NAMALWA (cell line): Measurements from ENCODE around the gene ST6GAL1.

Experiments used
- DNase-seq: peaks from one replicate; pipeline ENCODE4 v3.0.0-alpha.2; 2015; ENCODE audit warnings: low spot score

Gene ST6GAL1

GRCh38 chr3:187021748-187022402 is 91.5 kb downstream of the ST6GAL1 start:
- DNase-seq: peak; percentile 94

- DNase-seq: peak; percentile 60
These were observed 92.2 kb downstream of the ST6GAL1 start for GRCh38 chr3:187022403-187023029.

GRCh38 chr3:187023340-187023739 is 93.0 kb downstream of the ST6GAL1 start:
- peak; percentile 41 for DNase-seq

GRCh38 chr3:187024536-187025226 is 94.4 kb downstream of the ST6GAL1 start:
- DNase-seq: peak; percentile 51

GRCh38 chr3:187025254-187025655 is 94.9 kb downstream of the ST6GAL1 start:
- DNase-seq: peak; percentile 77

- DNase-seq: peak; percentile 91
These were observed 95.5 kb downstream of the ST6GAL1 start for GRCh38 chr3:187025656-187026316.

GRCh38 chr3:187026317-187026670 is 96.0 kb downstream of the ST6GAL1 start:
- DNase-seq: no peak

DNA sequence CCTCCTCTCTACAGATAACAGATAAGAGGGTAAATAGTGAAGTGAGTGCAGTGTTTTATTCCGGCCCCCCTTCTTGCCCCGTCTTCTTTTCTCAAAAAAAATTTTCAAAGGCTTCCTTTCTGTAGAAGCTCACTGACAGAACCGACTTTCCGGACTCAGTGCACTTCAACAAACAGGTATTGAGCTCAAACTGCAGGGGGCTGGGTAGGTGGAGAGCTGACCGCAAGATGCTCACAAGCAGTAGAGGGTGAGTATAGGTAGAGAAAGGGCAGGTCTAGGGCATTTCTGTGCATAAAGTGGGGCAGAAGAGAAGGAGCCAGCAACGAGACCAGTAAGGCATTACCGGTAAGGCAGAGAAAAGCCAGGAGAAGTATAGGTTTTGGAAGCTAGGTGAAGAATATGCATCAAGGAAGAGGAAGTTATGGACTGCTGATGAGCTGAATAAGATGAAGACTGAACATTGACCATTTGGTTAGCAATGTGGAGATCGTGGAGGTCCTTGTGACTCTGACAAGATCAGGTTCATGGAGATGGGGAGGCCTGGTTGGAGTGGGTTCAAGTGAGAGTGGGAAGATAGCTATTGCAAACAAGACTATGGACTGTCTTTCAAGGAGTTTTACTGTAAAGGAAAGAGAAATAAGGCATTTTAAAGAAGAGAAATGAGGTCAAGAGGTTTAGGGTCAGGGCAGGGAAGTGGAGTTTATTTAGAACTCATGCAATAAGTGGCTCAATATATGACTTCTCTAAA is 97.4 kb downstream of the ST6GAL1 start:
- DNase-seq: peak; percentile 32

DNA sequence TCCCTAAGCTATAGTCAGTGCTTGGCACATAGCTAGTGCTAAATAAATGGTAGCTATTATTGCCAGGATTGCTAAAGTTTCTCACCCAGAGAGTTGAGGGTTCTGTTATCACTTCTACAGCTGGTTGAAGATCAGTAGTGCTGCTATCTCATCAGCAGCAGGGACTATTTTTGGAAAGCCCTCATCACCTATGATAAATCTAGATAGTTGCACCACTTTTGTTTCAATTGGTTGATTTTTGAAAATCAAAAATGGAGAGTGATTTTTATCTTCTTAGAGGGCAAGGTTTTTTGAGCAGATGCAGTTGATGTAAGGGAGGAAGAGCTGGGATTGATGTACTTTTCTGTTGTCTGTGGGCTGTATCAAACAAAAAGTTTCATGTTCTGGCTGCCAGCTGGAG is 101.6 kb downstream of the ST6GAL1 start:
- DNase-seq: no peak

GRCh38 chr3:187036394-187036793 is 106.1 kb downstream of the ST6GAL1 start:
- DNase-seq: no peak

DNA sequence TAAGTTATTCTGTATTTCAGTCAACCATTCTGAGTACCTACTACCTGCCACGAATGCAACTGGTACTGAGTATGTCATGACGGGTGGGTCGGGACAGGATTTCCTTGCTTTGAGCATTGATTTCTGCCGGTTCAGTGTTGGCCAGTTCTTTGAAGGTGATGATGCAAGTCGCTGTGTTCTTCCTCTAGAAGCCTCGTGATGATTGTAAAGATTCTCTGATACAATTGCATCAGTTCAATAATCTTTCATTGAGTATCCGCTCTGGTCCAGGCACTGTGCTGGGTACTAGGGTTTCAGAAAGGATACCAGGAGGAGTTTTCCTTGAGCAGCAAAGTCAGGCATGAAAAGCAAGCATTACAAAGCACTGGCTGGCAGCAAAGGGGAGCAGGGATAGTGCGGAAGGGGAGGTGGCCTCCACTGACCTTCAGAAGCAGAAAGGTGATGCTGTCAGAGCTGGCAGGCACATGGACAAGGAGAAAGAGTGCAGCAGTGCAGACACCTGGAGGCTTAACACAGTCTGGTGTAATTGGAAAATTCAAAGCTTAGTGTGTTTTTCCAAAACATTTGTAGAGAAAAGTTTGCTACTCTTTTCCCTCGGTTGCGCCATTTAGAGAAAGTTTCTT is 108.9 kb downstream of the ST6GAL1 start:
- DNase-seq: no peak

DNA sequence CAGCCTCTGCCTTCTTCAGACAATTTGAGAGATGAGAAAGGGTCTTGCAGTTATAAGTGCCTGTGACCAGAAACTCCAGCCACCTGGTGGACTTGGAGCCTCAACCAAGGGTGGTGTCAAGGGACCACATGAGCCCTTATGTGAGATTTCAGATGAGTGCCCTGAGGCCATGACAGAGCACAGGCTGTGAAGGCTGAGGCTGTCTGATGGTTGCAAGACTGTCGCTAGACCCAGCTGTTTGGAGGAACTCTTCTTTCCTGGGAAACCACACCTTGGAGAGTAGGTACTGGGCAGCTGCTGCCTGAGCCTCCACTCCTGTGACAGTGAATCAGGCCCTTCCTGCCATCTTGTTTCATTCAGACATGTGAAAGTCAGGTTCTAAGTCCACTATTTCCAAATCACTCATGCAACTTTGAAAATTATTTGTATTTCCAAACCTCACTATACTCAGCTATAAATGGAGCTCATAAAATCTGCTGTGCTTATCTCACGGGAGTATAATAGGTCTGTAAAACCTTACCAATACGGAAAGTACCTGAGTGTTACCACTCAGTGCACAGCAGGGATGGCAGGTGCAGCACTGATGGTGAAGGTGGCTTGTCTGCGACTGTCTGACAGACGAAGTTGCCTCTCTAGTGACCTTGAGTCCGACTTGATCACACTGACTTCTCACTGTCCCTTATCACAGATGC is 109.5 kb downstream of the ST6GAL1 start:
- DNase-seq: no peak

GRCh38 chr3:187040516-187041361 is 110.4 kb downstream of the ST6GAL1 start:
- no peak for DNase-seq

- DNase-seq: peak; percentile 64
These were observed 111.3 kb downstream of the ST6GAL1 start for GRCh38 chr3:187041362-187042307.

- no peak for DNase-seq
These were observed 112.0 kb downstream of the ST6GAL1 start for GRCh38 chr3:187042346-187042745.

DNA sequence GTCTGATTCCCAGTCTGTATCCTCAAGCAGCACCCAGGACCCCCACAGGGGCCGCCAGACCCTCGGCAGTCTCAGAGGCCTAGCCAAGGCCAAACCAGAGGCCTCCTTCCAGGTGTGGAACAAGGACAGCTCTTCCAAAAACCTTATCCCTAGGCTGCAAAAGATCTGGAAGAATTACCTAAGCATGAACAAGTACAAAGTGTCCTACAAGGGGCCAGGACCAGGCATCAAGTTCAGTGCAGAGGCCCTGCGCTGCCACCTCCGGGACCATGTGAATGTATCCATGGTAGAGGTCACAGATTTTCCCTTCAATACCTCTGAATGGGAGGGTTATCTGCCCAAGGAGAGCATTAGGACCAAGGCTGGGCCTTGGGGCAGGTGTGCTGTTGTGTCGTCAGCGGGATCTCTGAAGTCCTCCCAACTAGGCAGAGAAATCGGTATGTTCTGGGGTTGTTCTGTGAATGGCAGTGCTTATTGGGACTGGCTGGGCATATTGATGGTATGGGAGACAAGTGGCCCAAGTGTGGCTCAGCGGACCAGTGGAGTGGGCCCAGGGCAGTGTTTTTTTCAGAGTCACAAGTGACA is 112.6 kb downstream of the ST6GAL1 start:
- no peak for DNase-seq

GRCh38 chr3:187044206-187044605 is 113.9 kb downstream of the ST6GAL1 start:
- peak; percentile 85 for DNase-seq

DNA sequence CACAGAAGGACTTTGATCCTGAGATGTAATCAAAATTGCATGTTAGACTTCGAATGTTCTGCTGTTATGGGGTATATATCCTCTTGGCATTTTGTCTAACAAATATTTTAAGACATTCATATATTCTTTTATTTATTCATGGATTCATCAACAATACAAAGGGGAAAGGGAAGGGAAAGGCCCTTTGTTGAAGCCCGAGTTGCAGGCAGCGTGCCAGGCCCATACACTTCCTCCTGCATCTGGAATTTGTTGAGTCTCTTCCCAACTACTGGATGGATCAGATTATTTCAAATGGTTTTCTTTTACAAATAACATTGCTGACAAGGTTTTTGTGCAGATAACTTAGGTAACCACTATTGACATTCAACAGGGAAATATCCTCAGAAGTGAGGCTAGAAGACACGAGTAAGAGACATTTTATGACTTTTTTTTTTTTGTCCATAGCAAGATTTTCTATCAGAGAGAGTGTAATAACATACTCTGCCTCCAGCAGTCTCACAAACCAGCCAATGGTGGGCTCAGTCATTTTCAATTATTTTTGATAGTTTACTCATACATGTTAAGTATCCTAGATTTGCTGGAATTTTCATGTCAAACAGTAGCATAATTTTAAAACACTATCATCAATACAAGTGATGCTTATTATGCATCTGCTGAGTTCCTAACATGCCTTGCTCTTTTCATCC is 114.7 kb downstream of the ST6GAL1 start:
- no peak for DNase-seq
